ENCODE data around the gene WDR3.

DNA sequence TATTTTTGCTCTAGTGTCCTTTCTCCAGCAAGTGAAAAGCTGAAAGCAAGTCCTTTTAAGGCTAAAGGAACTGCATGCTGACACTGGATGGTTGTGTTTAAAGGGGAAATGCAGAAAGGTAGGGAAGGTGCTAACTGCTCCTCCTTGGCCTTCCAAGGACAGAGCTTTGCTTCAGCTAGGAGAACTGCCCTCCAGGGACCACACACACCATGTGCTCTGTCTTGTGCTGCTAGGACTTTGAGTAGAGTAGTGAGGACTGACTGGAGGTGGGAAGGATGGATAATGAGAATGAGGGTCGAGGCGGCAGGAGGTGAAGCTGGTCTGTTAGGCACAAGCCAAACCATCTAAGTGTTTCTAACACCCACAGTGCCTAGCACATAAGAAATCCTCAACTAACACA, 77.9 kb downstream of the WDR3 start:
- no peak for TF ChIP-seq YY1 (IDR thresholded peaks at IDR 0.05; ENCODE audit: insufficient read depth, insufficient read length)
- no peak for TF ChIP-seq SUZ12 (IDR thresholded peaks at IDR 0.05; ENCODE audit: extremely low read depth, insufficient read depth, insufficient read length)
- TF ChIP-seq ZNF274 (IDR thresholded peaks at IDR 0.05; ENCODE audit: low read depth, low read length), result no peak
